NK-92 (cell line): Measurements from ENCODE around the gene NUP62.
A peak's percentile ranks its signal among the peaks of the same experiment; 100 is the strongest.

Source experiments
- DNase-seq: peaks from one replicate; lab custom pipeline; 2025; ENCODE audit not compliant: unreplicated experiment; lab: John Stamatoyannopoulos, UW

The NUP62 gene

DNA sequence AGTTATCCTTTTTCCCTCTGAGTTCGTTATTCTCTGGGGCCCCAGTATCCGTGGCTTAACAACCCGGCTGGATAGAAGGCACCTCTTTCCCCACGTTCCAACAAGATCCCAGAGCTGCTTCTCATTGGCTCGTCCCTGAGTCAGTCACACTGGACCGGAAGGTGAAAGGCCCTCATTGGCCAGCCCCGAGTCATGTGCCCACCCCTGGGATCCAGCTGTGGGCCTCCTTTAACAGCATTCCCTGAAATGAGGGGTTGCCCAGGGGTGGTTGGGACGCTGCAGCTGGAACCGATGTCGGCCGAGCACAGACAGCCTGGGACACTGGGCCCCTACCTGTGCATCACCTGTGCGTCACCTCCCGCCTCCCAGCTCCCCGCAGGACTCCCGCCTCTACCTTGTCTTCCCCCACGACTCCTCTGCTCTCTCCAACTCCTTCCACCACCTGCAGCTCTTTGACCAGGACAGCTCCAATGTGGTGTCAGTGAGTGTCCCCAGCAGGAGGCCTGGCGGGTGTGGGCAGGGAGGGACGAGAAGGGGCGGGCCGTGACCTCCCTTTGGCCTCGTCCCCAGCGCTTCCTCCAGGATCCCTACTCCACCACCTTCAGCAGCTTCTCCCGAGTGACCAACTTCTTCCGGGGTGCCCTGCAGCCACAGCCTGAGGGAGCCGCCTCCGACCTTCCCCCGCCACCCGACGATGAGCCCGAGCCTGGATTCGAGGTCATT lies 47.5 kb downstream of the NUP62 start:
- DNase-seq: no peak

DNA sequence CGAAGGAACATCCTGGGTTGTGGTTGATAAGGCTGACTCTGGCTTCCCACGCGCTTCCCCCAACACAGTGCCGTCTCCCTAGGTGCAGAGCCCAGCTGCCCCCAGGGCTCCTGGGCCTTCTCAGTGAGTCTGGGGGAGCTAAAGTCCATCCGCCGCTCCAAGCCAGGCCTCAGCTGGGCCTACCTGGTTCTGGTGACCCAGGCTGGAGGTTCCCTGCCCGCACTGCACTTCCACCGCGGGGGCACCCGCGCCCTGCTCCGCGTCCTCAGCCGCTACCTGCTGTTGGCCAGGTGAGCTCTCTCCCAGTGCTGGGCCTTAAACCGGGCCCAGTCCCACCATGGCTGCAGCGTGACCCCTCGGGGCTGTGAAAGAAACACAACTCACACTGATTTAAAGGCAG lies 48.1 kb downstream of the NUP62 start:
- DNase-seq: no peak

DNA sequence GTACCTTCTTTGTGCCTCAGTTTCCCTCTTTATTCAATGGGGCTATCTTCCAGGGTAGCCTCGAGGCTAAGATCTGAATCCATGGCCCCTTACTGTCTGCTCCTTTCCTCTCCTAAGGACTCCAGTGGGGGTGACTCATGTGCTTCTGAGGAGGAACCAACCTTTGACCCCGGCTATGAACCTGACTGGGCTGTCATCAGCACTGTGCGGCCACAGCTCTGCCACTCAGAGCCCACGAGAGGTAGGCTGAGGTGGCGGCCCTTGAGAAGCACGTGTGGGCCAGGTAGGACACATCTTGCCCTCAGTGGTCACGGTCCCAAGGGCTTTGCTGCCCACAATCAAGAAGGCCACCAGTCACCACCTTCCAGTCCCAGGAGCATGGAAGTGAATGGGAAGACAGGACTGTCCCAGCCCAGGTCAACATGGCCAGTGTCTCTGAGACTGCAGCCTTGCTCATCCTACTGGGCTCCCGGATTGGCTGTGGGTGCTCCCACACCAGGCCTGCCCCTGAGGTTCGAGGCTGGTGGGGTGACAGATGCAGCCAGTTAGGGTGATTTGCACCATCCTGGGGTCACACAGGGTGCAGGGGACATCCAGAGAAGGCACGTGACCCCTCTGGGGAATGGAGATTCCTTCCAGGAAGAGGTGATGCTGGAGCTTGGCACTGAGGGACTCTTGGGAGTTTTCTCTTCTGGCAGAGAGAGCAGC lies 49.0 kb downstream of the NUP62 start:
- DNase-seq: no peak

- DNase-seq: no peak
These were observed 49.9 kb downstream of the NUP62 start for GRCh38 chr19:49879243-49879963.

DNA sequence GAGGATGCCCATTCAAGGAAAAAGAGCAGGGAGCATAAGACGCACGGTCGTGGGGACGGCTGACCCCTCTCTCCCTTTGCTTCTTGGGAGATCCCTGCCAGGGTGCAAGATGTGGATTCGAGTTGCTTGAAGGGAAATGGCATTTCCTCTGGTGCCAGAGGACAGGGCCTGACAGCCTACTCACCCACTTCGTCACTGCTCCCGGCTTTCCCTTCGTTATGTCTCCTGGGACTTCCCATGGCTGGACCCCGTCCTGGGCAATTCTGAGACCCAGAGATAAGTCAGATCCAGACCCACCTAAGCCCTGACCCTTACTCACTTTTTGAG lies 50.6 kb downstream of the NUP62 start:
- no peak for DNase-seq

DNA sequence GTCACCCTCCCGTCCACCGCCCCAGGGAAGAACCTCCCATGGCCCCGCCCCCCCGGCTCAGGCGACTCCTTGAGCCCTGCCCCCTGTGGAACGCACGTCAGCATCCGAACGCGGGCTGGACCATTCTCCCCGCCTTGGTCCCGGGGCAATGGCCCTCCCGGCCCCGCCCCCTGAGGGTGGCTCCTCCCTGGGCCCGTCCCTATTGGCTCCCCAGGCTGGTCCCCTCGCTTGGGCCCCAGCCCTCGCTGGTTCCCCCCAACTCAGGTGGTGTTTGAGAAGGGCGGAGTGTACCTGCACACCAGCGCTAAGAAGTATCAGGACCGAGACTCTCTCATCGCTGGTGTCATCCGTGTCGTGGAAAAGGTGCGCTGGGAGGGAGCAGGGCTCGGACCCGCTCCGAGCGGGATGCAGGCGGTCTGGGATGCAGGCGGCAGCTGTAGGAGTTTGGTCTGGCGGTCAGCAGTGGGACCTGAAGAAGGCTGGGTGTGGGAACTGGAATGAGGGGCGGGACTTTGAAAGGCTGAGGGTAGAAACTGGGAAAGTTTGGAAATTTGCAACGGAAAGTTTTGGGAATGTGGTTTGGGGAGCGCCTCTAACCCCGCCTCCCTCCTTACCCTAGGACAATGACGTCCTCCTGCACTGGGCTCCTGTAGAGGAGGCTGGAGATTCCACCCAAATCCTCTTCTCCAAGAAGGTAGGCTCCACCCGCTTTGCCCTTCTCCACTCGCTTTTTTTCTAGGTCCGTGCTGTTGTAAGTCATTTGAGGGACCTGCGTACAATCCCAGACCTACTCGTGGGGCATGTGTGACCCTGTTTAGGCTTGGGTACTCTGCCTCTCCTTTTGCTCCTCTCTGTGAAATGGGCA lies 51.2 kb downstream of the NUP62 start:
- peak; percentile 80 for DNase-seq

- peak; percentile 96 for DNase-seq
These were observed 52.1 kb downstream of the NUP62 start, which contains the start of the genes AKT1S1 and TBC1D17 for GRCh38 chr19:49877020-49877878. Gene AKT1S1 (minus strand): TSS chr19:49877355. CDS start chr19:49873295, 4,060 bp downstream. Gene TBC1D17 (plus strand): TSS chr19:49877702. CDS start chr19:49877724, 22 bp downstream.

GRCh38 chr19:49876422-49877019 lies 52.8 kb downstream of the NUP62 start:
- peak; percentile 63 for DNase-seq

DNA sequence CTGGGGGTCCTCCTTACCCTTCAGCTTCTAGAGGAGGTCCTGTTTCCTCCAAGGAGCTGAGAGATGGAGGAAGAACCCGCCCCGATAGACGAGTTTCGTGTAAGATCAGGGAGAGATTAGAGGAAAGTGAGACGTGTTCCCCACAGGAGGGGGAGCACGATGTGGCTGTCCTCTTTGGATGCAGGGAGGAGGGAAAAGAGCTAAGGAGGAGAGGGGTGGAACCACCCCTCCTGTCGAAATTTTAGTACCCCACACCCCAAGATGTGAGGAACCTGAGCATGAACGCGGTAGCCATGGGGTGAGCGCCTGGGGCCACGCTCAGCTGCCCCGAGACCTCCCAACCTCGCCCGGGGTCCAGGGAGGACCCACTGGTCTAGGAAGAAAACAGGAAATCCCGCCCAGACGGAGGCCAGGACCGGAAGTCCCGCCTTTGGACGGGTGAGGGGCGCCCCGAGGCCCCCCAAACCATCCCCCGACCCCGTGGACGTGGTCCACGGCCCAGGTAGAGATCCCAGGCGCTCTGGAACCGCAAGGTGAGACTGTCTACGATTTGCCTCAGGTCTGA lies 53.4 kb downstream of the NUP62 start:
- DNase-seq: no peak

DNA sequence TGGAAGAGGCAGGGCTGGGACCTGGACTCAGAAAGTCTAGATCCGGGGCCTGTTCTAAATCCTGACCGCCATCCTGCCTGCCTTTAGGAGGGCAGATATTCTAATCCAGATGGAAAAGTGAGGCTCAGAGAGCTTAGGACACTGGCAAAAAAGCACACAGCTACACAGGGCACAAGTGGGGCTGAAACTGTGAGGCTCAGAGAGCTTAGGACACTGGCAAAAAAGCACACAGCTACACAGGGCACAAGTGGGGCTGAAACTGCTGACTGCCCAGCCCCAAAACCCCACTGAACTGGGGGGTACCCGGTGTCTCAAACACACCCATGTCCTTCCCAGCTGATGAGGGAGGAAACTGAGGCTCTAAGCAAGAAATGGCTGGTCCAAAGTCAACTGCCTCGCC lies 54.1 kb downstream of the NUP62 start:
- DNase-seq: no peak

DNA sequence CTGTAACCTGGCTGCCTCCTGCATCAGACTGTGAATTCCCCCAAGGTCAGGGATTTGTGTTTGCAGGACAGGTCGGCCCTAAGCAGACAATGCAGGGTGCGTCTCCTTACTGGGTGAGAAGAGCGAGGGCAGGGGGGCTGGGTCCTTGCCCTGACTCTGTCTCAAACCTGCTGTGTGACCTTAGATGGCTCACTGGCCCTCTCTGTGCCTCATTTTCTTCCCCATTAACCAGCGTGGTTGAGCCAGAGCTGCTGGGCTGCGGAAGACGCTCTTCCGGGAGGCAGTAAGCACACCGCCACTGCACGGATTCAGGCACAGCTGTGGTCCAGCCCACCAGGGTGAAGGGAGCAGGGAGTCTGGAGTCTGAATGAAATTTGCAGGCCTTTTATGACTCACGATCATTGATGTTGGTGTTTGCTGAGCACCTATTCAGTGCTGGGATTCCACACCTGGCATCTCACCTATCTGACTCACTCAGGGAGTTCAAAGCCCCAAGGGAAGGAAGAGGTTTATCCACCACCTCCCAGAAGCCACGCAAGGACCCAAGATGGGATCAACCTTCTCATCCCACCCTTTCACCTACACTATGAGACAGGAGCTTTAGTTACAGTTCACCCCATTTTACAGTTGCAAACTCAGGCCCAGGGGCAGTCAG lies 54.7 kb downstream of the NUP62 start:
- no peak for DNase-seq

DNA sequence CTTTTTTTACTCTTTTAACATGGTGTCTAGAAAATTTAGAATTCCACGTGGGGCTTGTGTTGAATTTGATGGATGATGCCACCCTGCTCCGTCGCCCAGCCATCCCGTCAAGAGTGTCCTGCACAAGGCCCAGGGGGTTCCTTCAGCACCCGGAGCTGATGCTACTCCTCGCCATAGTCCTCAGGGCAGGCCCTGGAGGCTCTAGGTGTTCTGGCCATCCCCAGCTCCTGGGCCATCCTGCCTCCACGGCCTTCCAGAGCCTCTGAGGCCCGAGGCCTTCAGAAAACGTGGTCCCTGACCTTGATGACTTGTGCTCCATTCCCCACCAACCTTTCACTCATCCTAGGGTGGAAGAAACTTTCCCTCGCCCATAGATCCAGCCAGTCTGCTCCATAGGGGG lies 55.5 kb downstream of the NUP62 start:
- DNase-seq: no peak

DNA sequence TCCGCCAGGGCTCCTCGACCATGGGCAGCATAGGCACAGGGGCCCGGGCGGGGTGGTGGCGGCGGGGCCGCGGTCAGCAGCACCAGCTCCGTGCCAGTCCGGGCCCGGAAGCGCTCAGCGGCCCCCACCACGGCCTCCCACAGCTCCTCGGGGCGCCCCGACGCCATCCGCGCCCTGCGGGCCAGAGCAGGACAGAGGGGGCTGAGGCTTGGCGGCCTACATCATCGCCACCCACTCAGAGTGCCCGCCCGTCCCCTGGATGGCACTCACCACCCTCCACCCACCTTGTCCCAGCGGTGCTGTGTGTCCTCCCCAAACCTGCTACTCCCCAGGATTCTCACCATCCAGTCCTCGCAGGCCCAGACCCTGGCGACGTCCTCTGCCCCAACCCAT lies 56.2 kb downstream of the NUP62 start:
- no peak for DNase-seq

- no peak for DNase-seq
These were observed 56.8 kb downstream of the NUP62 start for GRCh38 chr19:49872245-49873128.

- no peak for DNase-seq
These were observed 57.8 kb downstream of the NUP62 start for GRCh38 chr19:49871349-49871985.

DNA sequence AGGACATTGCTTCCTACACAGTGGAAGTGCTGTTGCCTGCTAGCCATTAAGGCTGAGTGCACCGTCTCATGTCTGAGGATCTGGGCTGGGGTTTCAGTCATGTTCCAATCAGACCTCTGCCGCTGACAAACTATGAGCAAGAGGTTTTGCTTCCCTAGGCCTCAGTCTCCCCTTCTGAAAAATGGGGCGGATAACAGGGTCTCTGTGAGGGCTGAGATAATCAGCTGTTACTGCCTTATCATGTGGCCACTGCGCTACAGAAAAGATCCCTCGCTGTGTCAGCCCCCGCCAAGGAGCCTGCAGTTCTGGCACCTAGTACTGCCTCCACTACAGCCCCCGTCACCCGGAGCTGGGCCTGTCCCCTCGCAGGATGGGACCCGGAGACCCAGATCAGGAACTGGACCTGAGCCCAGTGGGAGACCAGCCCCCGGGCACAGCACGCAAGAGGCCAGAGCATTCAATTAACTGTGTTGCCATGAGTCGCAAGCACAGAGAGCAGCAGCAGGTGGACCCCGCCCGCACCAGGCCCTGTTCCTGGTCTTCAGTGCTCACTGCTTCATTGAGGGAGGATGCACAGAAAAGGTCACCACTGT lies 58.9 kb downstream of the NUP62 start:
- DNase-seq: no peak
